Osteoblast (primary cell): Measurements from ENCODE around the gene LHPP. TPM values are rescaled to one million over a fixed set of nuclear protein-coding genes. Genes with fewer than 3 reads are reported as not detected.
A peak's percentile ranks its signal among the peaks of the same experiment; 100 is the strongest.

Experiments
- DNase-seq: peaks from one replicate; pipeline ENCODE4 v3.0.0; 2011; ENCODE audit warnings: low spot score, mixed read lengths; ENCODE audit not compliant: insufficient read length; ENCODE audit errors: missing footprints
- H2AFZ ChIP-seq: 2 replicates; pipeline ENCODE4 v1.6.0; 2011; ENCODE audit warnings: mild to moderate bottlenecking, low read length
- H3K27ac ChIP-seq: 2 replicates; pipeline ENCODE4 v1.5.1; 2011; ENCODE audit warnings: mild to moderate bottlenecking, low read depth, low read length, moderate library complexity
- H3K27me3 ChIP-seq: 2 replicates; pipeline ENCODE4 v1.6.0; 2012; ENCODE audit warnings: mild to moderate bottlenecking, control low read depth, inconsistent platforms, low read length, moderate library complexity; ENCODE audit not compliant: insufficient read depth
- H3K36me3 ChIP-seq: 2 replicates; pipeline ENCODE4 v1.5.1; 2011; ENCODE audit warnings: mild to moderate bottlenecking, low read length, control low read depth, moderate library complexity; ENCODE audit not compliant: insufficient read depth
- H3K4me1 ChIP-seq: 2 replicates; pipeline ENCODE4 v1.5.1; 2011; ENCODE audit warnings: mild to moderate bottlenecking, low read length, control low read depth, moderate library complexity; ENCODE audit not compliant: insufficient read depth
- H3K4me2 ChIP-seq: 2 replicates; pipeline ENCODE4 v1.6.0; 2011; ENCODE audit warnings: mild to moderate bottlenecking, low read length; ENCODE audit not compliant: insufficient read depth
- H3K4me3 ChIP-seq: fragments of 200-600 bp; sonication (generic); 3 replicates; pipeline ENCODE4 v1.5.1; 2012; ENCODE audit warnings: mild to moderate bottlenecking, low read length, inconsistent platforms; ENCODE audit not compliant: insufficient read depth
- H3K79me2 ChIP-seq: 2 replicates; pipeline ENCODE4 v1.6.0; 2012; ENCODE audit warnings: mild to moderate bottlenecking, low read length, control low read depth, inconsistent platforms; ENCODE audit not compliant: insufficient read depth
- H3K9me3 ChIP-seq: 2 replicates; pipeline ENCODE4 v1.5.1; 2011; ENCODE audit warnings: low read depth, low read length, control low read depth
- H4K20me1 ChIP-seq: 2 replicates; pipeline ENCODE4 v1.6.0; 2012; ENCODE audit warnings: mild to moderate bottlenecking, low read length, control low read depth; ENCODE audit not compliant: insufficient read depth
- CTCF ChIP-seq: IDR thresholded peaks from 2 replicates; pipeline ENCODE4 v1.5.1; 2011; ENCODE audit warnings: mild to moderate bottlenecking, low read depth, low read length, moderate library complexity; ENCODE audit errors: extremely low read depth
- total RNA-seq: library from RNA; depleted of rRNA; stranded (reverse); fragments of >200 nt; gene quantifications from 2 replicates; pipeline ENCODE4 v1.2.3, GENCODE V29; 2012

Gene LHPP
- total RNA-seq, 1 donor = 17.7 TPM

GRCh38 chr10:124632064-124632531 is 170.5 kb downstream of the LHPP start:
- no peaks in the 10 kb centered on the region for H3K9me3 ChIP-seq
- H3K4me1 ChIP-seq = no peaks in the 10 kb centered on the region
- peak; percentile 23 for TF ChIP-seq CTCF
- H3K79me2 ChIP-seq = no peaks in the 10 kb centered on the region
- H2AFZ ChIP-seq = no peak overlapping the region
- H4K20me1 ChIP-seq = peaks cover 28% of the 10 kb centered on the region
- no peak overlapping the region for H3K27ac ChIP-seq
- no peaks in the 10 kb centered on the region for H3K27me3 ChIP-seq
- H3K36me3 ChIP-seq = no peaks in the 10 kb centered on the region
- no peak overlapping the region for H3K4me3 ChIP-seq
- no peak overlapping the region for H3K4me2 ChIP-seq
- DNase-seq = no peak

- no peak for DNase-seq
- H3K4me3 ChIP-seq = no peak overlapping the region
- no peaks in the 10 kb centered on the region for H3K4me1 ChIP-seq
- no peak overlapping the region for H3K4me2 ChIP-seq
- no peak overlapping the region for H2AFZ ChIP-seq
- no peak overlapping the region for H3K27ac ChIP-seq
- H3K79me2 ChIP-seq = no peaks in the 10 kb centered on the region
- no peaks in the 10 kb centered on the region for H3K9me3 ChIP-seq
- H3K27me3 ChIP-seq = no peaks in the 10 kb centered on the region
- H3K36me3 ChIP-seq = no peaks in the 10 kb centered on the region
- H4K20me1 ChIP-seq = peaks cover 23% of the 10 kb centered on the region
- TF ChIP-seq CTCF = no peak
These were observed 170.9 kb downstream of the LHPP start for GRCh38 chr10:124632566-124632965.

- peaks cover 7% of the 10 kb centered on the region for H3K4me1 ChIP-seq
- no peak for TF ChIP-seq CTCF
- H2AFZ ChIP-seq = no peak overlapping the region
- no peaks in the 10 kb centered on the region for H3K79me2 ChIP-seq
- no peak overlapping the region for H3K4me3 ChIP-seq
- peaks cover 27% of the 10 kb centered on the region for H4K20me1 ChIP-seq
- no peaks in the 10 kb centered on the region for H3K27me3 ChIP-seq
- H3K4me2 ChIP-seq = no peak overlapping the region
- H3K36me3 ChIP-seq = no peaks in the 10 kb centered on the region
- H3K9me3 ChIP-seq = no peaks in the 10 kb centered on the region
- no peak overlapping the region for H3K27ac ChIP-seq
- DNase-seq = no peak
These were observed 174.8 kb downstream of the LHPP start for GRCh38 chr10:124636271-124636995.

- no peak for DNase-seq
- no peak overlapping the region for H2AFZ ChIP-seq
- TF ChIP-seq CTCF = no peak
- H3K27ac ChIP-seq = no peak overlapping the region
- no peak overlapping the region for H3K4me3 ChIP-seq
- H3K4me1 ChIP-seq = peaks cover 14% of the 10 kb centered on the region
- no peaks in the 10 kb centered on the region for H3K27me3 ChIP-seq
- no peaks in the 10 kb centered on the region for H3K79me2 ChIP-seq
- no peak overlapping the region for H3K4me2 ChIP-seq
- H4K20me1 ChIP-seq = peaks cover 30% of the 10 kb centered on the region
- no peaks in the 10 kb centered on the region for H3K9me3 ChIP-seq
- H3K36me3 ChIP-seq = no peaks in the 10 kb centered on the region
These were observed 175.6 kb downstream of the LHPP start for GRCh38 chr10:124637091-124637700.
